ENCODE measurements around the gene CHD9.

Gene CHD9

DNA sequence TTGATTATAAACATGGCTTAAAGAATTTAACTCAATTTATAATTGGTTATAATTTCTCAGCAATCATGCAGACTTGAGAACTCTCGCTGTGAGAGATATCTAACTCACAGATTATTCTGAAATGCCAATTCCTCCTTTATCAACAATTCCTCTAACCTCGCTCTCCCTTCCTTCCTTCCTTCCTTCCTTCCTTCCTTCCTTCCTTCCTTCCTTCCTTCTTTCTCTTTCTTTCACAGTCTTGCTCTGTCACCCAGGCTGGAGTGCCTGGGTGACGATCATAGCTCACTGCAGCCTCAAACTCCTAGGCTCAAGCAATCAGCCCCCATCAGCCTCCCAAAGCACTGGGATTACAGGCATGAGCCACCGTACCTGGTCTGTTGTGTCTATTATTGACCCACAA, 42.4 kb downstream of the CHD9 start:
- no peak for DNase-seq

DNA sequence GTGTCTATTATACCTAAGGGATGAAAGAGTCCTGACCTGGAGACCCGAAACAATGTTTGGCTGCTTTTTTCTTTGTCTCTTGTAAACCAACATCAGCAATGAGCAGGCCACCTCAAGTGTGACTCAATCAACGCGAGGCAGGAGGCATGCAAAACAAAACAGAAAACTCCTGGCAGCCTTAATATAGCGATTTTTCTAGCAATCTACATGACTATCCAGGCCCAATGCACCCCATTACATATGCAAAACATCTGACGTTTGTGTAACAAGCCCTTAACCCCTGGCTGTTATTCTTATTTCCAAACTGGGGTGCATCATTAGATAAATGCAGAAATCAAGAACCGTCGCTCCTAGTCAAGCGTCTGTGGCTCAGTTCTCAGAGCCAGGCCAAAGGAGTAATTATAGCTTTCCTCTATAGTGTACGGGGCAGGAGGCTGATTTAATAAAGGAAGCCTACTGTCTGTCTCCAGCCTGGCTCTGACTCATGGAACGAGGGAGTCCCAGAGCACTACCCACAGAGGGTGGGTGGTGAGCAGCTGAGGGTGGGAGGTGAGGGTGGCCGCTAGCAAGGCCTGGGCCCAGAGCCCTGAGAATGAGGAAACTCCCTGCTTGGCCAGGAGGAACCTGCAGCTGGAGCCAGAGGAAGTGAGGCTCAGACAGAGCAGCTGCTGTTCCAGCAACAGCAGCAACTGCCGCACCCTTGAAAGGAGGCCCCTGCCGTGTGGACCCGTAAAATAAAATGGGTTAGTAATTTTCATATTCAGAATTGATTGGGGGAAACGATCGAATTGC, 43.9 kb downstream of the CHD9 start:
- DNase-seq = peak; percentile 42

DNA sequence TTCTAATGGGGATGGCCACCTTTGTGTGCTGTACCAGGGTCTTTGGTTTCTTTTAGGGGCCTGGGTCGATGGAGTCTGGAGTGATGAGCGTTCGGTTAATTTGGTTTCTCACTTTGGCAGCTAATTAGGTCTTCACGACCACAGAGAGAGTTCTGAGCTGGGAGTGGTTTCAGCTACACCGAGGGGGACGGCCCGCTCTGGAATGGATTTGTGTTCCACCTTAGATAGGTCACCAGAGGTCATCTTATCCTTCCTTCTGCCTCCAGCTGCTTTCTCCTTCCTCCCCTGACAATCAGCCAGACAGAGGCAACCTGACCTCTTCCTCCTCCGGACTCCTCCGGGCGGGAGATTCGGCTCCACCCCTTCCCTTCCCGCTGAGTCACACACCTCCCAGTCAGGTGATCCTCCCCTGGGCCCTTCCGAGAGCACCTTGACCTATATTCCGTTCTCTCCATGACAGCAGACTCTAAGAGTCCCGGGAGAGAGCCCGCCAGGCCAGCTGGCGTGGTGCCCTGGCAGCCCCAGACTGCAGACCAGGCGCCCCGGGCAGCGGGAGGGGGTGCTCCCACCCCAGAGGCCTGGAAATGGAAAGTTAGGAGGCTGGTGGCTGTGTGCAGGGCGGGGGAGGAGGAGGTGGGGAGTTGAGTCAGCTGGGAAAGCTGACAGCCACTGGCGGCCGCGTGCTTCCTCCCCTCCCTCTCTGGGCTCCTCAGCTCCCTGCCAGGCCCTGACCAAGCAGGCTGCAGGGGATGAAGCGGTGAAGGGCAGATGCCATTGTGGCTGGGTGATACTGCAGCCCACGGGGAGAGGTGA, 44.7 kb downstream of the CHD9 start:
- DNase-seq = peak; percentile 89

GRCh38 chr16:53100131-53100748, 45.4 kb downstream of the CHD9 start:
- no peak for DNase-seq

- no peak for DNase-seq
Measured at GRCh38 chr16:53100889-53101288, 46.1 kb downstream of the CHD9 start.

GRCh38 chr16:53103811-53104210, 49.0 kb downstream of the CHD9 start:
- no peak for DNase-seq

- no peak for DNase-seq
Measured at GRCh38 chr16:53105565-53105964, 50.8 kb downstream of the CHD9 start.

GRCh38 chr16:53111078-53111791, 56.4 kb downstream of the CHD9 start:
- DNase-seq = no peak

DNA sequence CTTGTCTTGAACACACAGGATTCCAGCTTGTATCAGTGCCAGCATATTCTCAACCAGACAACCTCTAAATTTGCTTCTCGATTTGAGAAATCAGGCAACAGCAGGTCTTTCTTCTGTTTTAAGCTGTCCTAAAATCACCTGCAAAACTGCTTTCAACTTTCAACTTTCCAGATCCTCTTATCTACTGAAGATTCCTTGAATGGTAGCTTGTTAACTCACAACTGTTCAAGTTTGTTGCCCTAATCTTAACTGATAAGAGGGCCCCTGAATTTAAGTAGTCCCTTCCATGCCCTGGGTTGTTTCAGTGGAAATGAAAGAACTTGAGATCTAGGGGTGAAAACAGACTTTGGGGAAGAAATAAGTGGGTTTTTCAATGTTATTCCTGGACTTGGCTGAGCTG, 57.2 kb downstream of the CHD9 start:
- DNase-seq = no peak

- no peak for DNase-seq
Measured at GRCh38 chr16:53115047-53115446, 60.3 kb downstream of the CHD9 start.

DNA sequence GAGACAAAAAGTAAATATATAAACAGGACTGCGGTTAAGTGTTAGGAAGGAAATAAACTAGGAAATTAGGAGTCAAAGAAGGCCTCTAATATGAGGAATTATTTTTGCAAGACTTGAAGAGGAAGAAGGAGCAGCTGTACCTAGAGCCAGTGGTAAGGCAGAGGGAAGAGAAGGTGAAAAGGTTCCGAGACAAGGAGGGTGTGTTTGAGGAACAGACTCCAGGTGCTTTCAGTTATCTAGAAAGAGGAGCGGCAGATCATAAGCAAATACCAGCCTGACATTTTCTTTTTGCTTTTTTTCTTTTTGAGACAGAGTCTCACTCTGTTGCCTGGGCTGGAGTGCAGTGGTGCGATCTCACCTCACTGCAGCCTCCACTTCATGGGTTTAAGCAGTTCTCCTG, 61.0 kb downstream of the CHD9 start:
- no peak for DNase-seq

- DNase-seq = no peak
Measured at GRCh38 chr16:53121043-53121620, 66.3 kb downstream of the CHD9 start.

DNA sequence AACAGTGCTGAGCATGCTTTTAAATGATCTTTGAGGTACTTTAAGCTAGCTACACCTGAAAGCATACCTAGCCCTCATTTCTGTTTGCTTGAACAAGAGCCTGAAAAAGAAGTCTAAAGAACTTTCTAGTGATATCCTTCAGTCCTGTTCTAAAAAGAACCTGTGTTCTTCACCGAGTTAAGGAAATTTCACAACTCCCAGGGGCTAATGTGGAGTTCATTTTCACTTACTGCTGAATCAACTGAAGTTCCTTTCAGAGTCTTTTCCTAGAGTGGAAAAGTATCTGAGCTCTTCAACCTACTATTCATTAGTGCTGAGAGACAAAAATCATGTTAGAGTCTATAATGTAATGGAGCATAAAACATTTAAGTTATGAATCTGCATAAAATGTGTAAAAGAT, 66.9 kb downstream of the CHD9 start:
- DNase-seq = no peak

DNA sequence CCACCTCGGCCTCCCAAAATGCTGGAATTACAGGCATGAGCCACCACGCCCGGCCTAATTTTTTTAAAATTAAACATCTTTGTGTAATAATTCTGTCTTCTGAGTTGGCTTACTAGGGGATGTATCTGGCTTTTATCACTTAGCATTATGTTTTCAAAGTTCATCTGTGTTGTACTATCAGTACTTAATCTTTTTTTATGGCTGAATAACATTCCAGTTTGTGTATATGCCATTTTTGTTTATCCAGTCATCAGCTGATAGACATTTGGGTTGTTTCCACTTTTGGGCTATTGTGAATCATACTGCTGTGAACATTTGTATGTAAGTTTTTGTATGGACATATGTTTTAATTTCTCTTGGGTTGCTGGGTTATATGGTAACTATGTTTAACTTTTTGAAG, 69.0 kb downstream of the CHD9 start:
- DNase-seq = no peak

- DNase-seq = no peak
Measured at GRCh38 chr16:53126390-53126789, 71.6 kb downstream of the CHD9 start.

DNA sequence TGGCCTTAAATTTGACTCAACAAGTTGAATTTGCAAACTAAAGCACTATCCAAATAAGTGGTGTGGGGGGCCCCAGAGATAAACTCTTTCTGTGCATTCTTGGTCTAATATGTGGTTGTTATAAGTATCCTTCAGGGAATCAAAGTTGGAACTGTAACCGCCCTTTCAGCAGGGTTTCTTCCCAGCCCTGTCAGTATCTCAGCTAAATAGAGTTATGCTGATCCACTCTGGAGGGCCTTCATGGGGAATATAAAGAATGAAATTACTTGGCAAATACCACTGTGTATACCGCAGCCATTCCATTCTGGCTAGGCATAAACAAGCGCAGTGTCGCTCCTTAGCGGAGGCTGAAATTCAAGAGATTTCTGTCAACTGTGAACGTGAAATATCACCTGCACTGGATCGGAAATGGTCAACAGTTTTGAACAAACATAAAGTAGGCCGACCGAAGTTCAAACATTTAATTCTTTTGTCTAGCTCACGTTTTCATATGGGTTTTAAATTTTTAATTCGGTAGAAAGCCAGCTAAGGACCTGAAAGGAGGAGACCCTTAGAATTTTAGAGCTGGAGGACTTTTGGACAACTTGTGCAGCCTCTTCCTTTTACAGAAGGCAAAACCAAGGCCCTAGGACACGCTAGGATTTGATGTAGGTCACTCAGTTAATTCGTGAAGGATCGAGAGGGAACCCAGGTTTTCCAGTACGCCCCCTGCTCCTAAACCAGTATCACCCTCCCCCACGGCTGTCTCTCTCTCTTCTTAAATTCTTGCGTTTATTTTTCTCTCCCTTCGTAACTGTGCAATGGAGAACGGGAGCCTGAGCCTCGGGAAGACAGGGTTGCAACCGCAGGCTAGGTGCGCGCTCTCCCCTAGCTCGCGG, 74.7 kb downstream of the CHD9 start:
- DNase-seq = peak; percentile 22

GRCh38 chr16:53130159-53131049, 75.6 kb downstream of the CHD9 start:
- DNase-seq = peak; percentile 95

- no peak for DNase-seq
Measured at GRCh38 chr16:53131050-53131362, 76.2 kb downstream of the CHD9 start.

- DNase-seq = no peak
Measured at GRCh38 chr16:53131363-53132071, 76.7 kb downstream of the CHD9 start.

DNA sequence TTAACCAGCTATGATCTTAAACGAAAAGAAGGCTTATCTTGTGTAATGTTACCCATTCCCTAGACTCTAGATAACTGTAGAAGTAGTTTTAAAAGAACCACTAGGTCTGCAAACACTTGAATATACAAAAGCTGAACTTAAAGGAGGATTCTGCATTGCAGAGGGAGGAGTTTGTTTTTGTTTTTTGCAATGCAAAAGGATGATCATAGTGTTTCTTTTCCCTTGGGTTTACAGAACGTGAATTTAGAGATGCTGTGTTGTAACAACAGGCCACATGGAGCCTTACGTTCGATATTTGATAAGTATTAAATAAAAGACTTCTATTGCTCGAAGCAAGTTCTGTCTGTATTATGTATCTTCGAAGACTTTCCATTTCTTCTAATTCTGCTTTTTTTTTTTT, 77.6 kb downstream of the CHD9 start:
- DNase-seq = no peak

All from NCI-H774 (cell line).